Measurements from ENCODE around the gene C17orf107. TPM values are rescaled to one million over a fixed set of nuclear protein-coding genes. Genes with fewer than 3 reads are reported as not detected.

Gene C17orf107
- polyA plus RNA-seq, 1 experiment: 1.0 TPM

DNA sequence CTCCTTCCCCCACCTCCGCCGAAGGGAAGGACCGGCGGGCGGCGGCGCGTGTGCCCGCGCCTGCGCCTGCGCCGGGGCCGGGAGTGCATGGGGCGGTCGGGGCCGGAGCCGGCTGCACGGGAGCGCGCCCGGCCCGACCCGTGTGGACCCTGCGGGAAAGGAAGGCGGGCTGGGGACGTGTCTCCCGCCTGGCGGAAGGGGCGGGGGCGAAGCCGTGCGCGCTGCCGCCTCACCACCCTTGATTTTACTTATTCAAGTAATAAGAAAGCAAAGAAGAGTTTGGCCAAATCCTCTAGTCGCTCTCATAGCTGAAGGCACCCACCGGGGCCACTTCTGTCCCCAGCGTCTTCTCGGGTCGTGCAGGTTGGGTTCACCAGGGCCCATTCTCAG, 49.6 kb downstream of the C17orf107 start:
- no peak for DNase-seq (ENCODE audit: low read depth, low spot score)
- TF ChIP-seq, protein P1, sequence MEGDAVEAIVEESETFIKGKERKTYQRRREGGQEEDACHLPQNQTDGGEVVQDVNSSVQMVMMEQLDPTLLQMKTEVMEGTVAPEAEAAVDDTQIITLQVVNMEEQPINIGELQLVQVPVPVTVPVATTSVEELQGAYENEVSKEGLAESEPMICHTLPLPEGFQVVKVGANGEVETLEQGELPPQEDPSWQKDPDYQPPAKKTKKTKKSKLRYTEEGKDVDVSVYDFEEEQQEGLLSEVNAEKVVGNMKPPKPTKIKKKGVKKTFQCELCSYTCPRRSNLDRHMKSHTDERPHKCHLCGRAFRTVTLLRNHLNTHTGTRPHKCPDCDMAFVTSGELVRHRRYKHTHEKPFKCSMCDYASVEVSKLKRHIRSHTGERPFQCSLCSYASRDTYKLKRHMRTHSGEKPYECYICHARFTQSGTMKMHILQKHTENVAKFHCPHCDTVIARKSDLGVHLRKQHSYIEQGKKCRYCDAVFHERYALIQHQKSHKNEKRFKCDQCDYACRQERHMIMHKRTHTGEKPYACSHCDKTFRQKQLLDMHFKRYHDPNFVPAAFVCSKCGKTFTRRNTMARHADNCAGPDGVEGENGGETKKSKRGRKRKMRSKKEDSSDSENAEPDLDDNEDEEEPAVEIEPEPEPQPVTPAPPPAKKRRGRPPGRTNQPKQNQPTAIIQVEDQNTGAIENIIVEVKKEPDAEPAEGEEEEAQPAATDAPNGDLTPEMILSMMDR (IDR thresholded peaks at IDR 0.05; ENCODE audit: low read depth, low read length): no peak
- Histone ChIP-seq H3K9me3 (ENCODE audit: control insufficient read depth, insufficient read depth, low read length) (peaks cover 3% of the 10 kb centered on the region; the same call in 1 of the 2 replicates), H3K27me3 (ENCODE audit: control insufficient read depth, insufficient read depth, low read length) (no peaks in the 10 kb centered on the region), H3K4me3 (ENCODE audit: low read depth, low read length) (peak overlapping the region; percentile 99), H3K27ac (ENCODE audit: low read depth, low read length) (peak overlapping the region; percentile 91)
- ChIA-PET POLR2A (interaction anchor here (1.8 to 9.1 kb wide), 3 partner anchors 9 to 49 kb away, joined by 11 to 128 read pairs (median 18); partner anchors contain the start of genes INCA1, KIF1C, RNF167 and SLC25A11), CTCF (no interaction called here)

DNA sequence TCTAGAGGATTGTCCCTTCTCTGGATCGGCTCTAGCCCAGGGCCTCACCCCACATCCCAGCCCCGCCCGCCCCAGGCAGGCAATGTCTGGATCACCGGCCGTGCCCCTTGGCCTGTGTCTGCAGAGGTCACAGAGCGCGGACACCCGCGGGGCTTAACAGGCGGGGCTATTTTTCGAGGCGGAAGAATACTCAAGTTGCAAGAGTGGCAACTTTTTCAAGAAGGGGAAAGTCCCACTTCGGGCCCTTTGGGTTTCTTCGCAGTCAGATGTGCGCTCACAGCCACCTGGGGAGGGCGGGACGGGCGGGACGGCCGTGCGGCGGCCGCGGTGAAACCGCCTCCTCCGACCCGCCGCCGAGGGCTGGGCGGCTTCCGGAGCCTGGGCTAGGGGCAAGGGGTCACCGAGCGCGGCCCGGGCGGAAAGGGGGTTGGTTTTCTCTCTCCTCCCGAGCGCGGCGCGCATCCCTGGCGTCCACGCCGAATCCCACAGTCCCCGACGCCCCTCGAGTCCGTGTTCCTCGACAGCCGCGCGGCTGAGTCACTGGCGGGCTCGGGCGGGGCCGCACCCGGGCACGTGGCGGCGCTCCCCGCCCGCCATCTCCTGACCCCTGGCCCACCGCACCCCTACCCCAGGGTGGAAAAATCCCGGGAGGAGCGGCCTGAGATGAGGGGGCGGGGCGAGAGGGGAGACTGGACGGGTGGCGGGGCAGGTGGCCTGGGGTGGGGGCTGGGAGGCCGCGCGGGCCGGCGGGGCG, 50.2 kb downstream of the C17orf107 start:
- ChIA-PET POLR2A (interaction anchor here (1.1 to 9.1 kb wide), 3 partner anchors 10 to 49 kb away, joined by 3 to 128 read pairs (median 18); partner anchors contain the start of genes KIF1C, RNF167, SLC25A11 and SPAG7), CTCF (no interaction called here)
- Histone ChIP-seq H3K27ac (ENCODE audit: low read depth, low read length) (peak overlapping the region; percentile 91), H3K4me3 (ENCODE audit: low read depth, low read length) (peak overlapping the region; percentile 99), H3K27me3 (ENCODE audit: control insufficient read depth, insufficient read depth, low read length) (no peaks in the 10 kb centered on the region), H3K9me3 (ENCODE audit: control insufficient read depth, insufficient read depth, low read length) (peaks cover 3% of the 10 kb centered on the region; the same call in 1 of the 2 replicates)
- no peak for DNase-seq (ENCODE audit: low read depth, low spot score)
- TF ChIP-seq, protein P1 (IDR thresholded peaks at IDR 0.05; ENCODE audit: low read depth, low read length): no peak

DNA sequence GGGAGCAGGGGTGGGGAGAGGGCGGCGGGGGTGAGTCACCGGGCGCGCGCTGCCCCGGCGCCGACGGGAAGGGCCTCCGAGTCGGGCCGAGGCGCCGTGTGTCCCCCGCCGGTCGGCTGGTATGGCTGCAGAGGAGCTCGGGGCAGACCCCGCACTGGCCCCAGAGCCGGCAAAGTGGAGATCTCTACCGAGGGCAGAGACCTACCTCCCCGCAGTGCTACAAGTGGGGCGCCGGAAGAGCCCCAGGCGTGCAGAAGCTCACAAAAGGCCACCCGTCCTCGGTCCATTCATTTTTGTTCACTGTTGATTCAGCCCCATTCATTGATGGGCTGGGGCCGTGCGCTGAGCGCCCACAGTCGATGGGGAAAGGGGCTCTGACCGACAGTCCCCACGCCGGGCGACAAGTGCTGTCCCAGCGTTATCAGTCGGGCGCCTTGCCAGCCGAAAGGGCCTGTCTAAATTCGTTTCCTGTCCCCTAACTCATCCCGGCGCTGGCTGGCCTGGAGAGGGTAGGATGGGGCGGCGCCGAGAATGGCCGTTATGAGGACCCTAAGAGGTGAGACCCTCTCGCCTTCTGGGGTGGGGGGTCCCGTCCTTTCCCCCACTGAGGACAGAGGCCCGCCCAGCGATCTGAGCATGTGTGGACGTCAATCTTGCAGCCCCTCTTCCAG, 50.9 kb downstream of the C17orf107 start:
- H3K27ac ChIP-seq (ENCODE audit: low read depth, low read length): peak overlapping the region; percentile 91
- peak overlapping the region; percentile 48 for H3K4me3 ChIP-seq (ENCODE audit: low read depth, low read length)
- POLR2A ChIA-PET: interaction anchor here (1.1 to 9.1 kb wide), 3 partner anchors 11 to 48 kb away, joined by 3 to 128 read pairs (median 18); partner anchors contain the start of genes KIF1C, RNF167, SLC25A11 and SPAG7
- H3K9me3 ChIP-seq (ENCODE audit: control insufficient read depth, insufficient read depth, low read length): peaks cover 3% of the 10 kb centered on the region; the same call in 1 of the 2 replicates
- TF ChIP-seq, protein P1 (IDR thresholded peaks at IDR 0.05; ENCODE audit: low read depth, low read length): no peak
- no peak for DNase-seq (ENCODE audit: low read depth, low spot score)
- CTCF ChIA-PET: no interaction called here
- H3K27me3 ChIP-seq (ENCODE audit: control insufficient read depth, insufficient read depth, low read length): no peaks in the 10 kb centered on the region

DNA sequence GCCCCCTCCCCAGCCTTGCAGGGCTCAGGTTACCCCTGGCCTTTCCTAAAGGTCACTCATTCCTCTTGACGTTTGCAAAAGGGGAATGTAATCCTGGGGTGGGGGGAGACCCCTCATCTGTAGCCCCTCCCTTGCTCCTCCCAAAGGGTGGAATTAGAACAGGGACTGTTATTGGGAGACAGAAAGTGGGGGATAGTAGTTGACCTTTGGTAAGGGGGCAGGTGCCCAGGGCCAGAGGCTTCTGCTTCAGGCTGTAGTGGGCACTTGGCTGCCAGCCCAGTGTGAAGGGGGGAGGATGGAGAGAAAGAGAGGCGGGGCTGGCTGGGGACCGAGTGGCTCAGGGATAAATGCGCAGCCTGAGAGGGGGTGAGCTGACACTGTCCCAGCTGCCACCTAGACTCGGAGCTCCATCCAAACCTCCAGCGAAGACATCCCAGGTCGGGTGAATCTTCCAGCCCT, 51.4 kb downstream of the C17orf107 start, which contains the start of gene ENO3:
Gene ENO3 (plus strand): TSS at position 374 of the 459 bp plus-strand sequence. CDS start 711 bp downstream, outside the sequence.
- DNase-seq (ENCODE audit: low read depth, low spot score): no peak
- CTCF ChIA-PET: interaction anchor here (0.6 to 1.1 kb wide), 3 partner anchors 42 to 111 kb away, joined by 3 to 4 read pairs (median 3); no protein-coding TSS in a partner anchor

More for the DNA sequence above, 51.4 kb downstream of the C17orf107 start, which contains the start of gene ENO3:
- Histone ChIP-seq H3K9me3 (ENCODE audit: control insufficient read depth, insufficient read depth, low read length) (peaks cover 3% of the 10 kb centered on the region; the same call in 1 of the 2 replicates), H3K27me3 (ENCODE audit: control insufficient read depth, insufficient read depth, low read length) (no peaks in the 10 kb centered on the region), H3K4me3 (ENCODE audit: low read depth, low read length) (peak within 1 kb of the TSS; percentile 48), H3K27ac (ENCODE audit: low read depth, low read length) (peak within 1 kb of the TSS; percentile 91)
- POLR2A ChIA-PET: interaction anchor here (1.1 to 9.1 kb wide), 4 partner anchors 11 to 47 kb away, joined by 3 to 128 read pairs (median 12); partner anchors contain the start of genes KIF1C, RNF167, SLC25A11 and SPAG7
- TF ChIP-seq, protein P1 (IDR thresholded peaks at IDR 0.05; ENCODE audit: low read depth, low read length): no peak

Data from AG04450 (cell line).